Smooth muscle cell of the brain vasculature (primary cell): ENCODE measurements around the gene IFI6.
"Not testable (repeated sequence)": the region's sequence is repeated elsewhere in the genome, so short reads cannot be mapped to it uniquely, and the experiment has no call there.

ENCODE experiments used
- DNase-seq: peaks from one replicate; pipeline ENCODE4 v3.0.0-alpha.2; 2012; ENCODE audit warnings: low read depth, low spot score

IFI6 gene

GRCh38 chr1:27650539-27651175 is 21.3 kb downstream of the IFI6 start:
- no peak for DNase-seq

DNA sequence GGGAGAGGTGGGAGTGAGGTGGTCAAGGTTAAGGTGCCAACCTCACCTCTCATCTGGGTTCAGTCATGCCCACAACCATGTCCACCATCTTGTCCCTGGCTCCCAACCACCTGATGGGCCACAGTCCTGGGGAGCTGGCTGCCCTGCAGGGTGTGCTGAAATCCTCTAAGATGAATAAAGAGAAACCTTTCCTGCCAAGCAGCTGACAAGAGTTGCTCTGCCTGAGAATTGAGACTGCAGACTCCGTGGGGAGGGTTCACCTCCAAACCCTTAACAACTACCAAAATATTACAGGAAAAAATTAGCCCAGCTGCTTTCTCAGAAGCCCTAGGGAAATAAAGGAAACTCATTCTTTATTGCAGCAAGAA is 21.8 kb downstream of the IFI6 start:
- no peak for DNase-seq

DNA sequence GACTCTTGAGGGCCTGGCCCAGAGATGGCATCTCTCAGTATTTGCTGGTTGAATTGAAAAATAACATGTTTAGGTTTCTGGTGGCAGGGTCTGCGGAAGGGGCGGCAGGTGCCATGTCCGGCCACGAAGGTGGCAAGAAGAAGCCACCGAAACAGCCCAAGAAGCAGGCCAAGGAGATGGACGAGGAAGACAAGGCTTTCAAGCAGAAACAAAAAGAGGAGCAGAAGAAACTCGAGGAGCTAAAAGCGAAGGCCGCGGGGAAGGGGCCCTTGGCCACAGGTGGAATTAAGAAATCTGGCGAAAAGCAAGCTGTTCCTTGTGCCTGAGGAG is 22.7 kb downstream of the IFI6 start:
- no peak for DNase-seq

GRCh38 chr1:27648602-27649305 is 23.2 kb downstream of the IFI6 start:
- no peak for DNase-seq

DNA sequence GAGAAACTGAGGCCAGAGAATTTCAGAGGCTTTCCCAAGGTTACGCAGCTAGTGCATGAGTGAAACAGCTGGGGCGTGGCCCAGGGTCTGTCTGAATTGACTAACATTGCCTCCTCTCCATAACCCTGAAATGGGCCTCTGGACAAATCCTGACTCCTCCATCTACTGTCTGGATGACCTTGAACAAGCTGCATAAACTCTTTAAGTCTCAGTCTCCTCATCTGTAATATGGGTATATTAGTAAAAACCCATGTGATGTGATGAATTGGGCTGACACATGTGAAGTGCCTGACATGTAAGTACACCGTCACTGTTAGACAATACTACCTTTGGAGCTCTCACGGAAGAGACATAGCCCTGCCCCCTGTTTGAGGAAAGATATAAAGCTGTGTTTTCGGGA is 24.7 kb downstream of the IFI6 start:
- no peak for DNase-seq

GRCh38 chr1:27646676-27647075 is 25.3 kb downstream of the IFI6 start:
- no peak for DNase-seq

DNA sequence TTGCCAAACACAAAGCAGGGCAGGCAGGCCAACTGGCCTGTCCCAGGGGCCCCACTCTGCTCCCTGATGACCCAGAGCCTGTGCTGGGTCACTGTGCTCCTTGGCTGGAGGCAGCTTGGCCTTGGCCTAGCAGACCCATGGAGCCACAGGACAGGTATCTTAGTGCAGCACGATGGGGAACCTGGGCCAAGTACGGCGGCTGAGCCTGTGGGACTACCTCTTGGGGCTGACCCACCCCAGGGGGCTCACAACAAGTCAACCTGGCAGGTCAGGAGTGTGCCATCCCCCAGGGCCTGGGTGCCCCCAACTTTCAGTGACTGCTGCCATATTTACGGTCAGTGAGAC is 26.9 kb downstream of the IFI6 start:
- DNase-seq = no peak

GRCh38 chr1:27644369-27645070 is 27.5 kb downstream of the IFI6 start:
- DNase-seq = no peak

DNA sequence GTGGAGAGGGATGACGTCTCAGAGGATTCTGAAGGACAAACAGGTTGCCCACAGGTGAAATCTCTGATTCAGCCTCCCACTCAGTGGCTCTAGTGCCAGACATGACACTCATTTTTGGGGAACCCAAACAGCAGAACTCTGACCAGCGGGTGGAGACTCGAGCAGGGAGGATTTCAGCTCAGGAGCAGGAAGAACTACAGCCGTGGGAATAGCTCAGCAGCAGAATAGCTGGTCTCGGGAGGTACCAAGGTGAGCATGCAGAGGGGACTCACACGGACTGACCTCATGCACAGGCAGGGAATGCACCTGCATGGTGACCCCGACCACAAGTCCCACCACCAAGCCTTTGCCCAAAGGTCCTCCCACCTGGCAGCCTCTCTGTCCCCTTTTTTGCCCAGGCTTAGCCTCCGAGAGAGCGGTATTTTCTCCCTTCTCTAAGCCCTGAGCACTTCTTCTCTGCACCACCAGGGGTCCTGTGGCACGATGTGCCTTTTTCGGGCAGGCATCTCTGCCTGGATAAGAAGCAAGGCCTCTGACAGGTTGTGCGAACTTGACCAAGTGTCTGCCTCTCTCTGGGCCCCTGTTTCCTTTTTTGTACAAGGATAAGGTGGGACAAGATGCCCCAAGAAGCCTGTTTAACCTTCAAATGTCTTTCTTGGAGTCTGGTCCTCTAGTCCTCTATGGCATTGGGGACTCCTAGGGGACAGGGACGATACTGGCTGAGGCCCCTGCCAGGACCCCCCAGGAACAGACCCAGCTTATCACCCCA is 28.2 kb downstream of the IFI6 start:
- no peak for DNase-seq

DNA sequence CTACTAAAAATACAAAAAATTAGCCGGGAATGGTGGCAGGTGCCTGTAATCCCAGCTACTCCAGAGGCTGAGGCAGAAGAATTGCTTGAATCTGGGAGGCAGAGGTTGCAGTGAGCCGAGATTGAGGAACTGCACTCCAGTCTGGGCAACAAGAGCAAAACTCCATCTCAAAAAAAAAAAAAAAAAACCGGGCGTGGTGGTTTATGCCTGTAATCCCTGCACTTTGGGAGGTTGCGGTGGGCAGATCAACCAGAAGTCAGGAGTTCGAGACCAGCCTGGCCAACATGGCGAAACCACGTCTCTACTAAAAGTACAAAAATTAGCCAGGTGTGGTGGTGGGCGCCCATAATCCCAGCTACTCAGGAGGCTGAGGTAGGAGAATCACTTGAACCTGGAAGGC is 31.5 kb downstream of the IFI6 start:
- DNase-seq = not testable (repeated sequence)

GRCh38 chr1:27638805-27639204 is 33.2 kb downstream of the IFI6 start:
- no peak for DNase-seq

DNA sequence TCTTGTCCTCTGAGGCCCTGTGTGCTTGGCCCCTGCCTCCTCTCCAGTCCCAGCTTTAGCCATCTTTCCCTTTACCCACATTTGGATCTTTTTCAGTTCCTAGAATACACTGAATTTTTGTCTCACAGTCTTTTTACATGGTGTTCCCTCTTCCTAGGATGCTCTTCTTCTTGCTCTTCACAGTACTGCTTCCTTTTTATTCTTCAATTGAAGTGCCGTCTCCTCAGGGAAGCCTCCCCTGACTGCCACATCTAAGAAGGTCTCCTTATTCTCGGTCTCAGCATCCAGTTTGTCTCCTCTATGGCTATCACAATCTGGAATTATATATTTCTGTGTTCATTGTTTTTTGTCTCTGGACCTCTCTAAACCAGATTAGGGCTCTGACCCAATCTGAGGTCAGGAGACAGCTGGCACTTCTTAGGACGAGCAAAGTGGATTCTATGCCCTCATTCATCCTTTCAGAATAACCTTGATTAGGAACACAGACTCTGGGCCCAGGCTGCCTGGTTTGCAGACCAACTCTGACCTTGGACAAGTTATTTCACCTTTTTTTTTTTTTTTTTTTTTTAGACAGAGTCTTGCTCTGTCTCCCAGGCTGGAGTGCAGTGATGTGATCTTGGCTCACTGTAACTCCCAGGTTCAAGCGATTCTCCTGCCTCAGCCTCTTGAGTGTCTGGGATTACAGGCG is 33.8 kb downstream of the IFI6 start:
- no peak for DNase-seq

DNA sequence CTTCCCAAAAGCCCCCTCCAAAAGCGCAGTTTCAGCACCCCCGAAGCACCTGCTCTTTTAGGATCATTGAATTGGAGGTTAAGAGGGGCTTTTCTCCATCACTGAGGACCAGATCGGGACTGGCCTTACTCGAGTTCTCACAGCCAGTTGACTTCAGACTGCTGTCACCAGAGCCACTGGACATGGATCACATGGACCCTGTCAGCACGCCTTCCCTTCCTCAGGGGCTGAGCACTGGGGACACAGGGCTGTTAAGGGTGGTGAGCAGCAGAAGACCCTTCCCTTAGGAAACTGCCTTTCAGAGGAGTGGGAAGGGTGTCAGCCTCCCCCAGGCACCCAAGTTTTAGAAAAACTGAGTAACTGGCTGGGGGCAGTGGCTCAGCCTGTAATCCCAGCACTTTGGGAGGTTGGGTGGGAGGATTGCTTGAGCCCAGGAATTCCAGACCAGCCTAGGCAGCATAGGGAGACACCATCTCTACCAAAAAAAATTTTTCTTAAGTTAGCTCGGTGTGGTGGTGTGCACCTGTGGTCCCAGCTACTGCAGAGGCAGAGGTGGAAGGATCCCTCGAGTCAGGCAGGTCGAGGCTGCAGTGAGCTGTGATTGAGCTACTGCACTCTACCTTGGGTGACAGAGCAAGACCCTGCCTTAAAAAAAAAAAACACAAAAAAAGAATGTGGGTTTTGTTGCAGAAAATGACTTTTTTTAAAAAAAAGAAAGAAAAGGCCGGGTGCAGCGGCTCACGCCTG is 36.4 kb downstream of the IFI6 start:
- no peak for DNase-seq

DNA sequence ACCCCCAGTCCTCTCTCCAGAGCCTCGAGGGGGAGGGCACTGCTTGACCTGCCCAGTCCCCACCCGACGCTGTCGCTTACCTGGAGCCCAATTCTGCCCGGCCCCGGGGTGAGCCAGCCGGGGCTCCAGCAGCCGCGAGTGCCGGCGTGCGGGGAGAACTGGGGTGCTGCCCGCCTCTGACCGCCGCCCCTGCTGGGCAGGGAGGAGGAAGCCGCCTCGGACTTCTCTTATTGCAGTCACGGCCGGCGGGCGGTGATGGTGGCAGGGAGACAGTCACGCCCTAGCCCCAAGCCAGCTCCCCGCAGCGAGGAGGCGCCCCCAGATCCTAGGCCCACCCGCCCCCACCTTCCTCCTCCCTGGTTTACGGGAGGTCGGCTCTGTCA is 37.0 kb downstream of the IFI6 start, which contains the start of gene FGR:
Gene FGR (minus strand): TSS at position 201 of the 383 bp plus-strand sequence. CDS start 11,269 bp downstream, outside the sequence.
- DNase-seq = no peak

- DNase-seq = no peak
Measured at GRCh38 chr1:27634177-27634984, 37.6 kb downstream of the IFI6 start.

GRCh38 chr1:27633640-27634176 is 38.3 kb downstream of the IFI6 start:
- no peak for DNase-seq

DNA sequence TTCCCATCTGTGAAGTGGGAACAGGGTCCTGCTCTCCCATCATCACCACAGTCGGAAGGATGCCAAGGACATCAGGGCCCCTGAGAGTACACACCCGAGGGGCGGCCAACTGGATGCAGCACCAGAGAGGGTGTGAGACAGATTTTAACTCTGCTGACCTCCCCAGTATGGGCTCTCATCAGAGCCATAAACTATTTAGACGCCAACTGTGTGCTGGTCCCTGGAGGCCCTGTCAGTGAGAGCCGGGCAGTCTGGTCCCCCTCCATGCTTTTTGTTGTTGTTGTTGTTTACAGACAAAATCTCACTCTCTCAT is 38.7 kb downstream of the IFI6 start:
- DNase-seq = no peak

- no peak for DNase-seq
Measured at GRCh38 chr1:27632387-27633297, 39.4 kb downstream of the IFI6 start.

GRCh38 chr1:27630859-27631491 is 41.0 kb downstream of the IFI6 start:
- no peak for DNase-seq
